ENCODE results near the gene TMEM225B. TPM values are rescaled to one million over a fixed set of nuclear protein-coding genes. Genes with fewer than 3 reads are reported as not detected.

The TMEM225B gene
- total RNA-seq, 1 experiment from 2014 or later, result not detected

DNA sequence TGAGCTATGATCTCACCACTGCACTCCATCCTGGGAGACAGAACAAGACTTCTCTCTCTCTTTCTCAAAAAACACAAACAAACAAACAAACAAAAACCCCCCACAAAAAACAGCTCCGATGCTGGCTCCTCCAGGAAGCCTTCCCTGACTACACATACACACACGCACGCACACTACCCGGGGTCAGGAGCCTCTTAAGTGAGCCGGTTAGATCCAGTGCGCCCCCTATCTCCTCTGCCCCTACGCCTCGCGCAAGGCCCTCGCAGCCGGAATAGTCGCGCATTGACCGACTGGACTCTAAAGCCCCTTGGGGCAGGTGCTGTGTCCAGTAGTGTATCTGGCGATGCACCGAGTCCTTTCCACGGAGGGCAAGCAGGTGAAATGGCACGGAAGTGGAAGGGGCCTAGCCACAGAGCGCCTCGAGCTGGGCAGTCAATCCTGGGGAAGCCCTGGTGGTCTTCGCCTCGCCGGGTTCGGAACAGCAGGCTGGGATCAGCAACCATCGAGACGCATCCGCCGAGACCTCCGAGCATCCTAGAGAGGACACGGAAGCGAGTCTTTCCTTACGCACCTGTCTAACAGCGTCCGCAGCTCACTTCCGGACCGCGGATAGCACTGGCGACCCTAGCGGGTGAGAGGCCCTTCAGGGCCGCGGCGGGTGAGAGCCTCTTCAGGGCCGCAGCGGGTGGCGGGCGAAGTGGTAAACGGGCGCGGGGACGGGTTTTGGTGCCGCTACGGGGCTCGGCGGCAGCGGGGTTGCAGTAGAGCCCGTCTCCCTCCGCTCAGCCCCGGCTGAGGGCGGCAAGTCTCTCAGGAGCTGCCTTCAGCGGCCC, 18.5 kb downstream of the TMEM225B start, which contains the start of gene ZSCAN25:
Gene ZSCAN25, plus strand, starts transcription at position 588 of the 833 bp plus-strand sequence. CDS start 2,661 bp downstream, outside the sequence.
- peak; percentile 97 for DNase-seq (ENCODE audit: low read depth, low spot score)
- in situ Hi-C loops (cut with HindIII; ENCODE audit: low pct_unique_long_range_greater_than_20kb, low sequenced_read_pairs), result no loop called here

DNA sequence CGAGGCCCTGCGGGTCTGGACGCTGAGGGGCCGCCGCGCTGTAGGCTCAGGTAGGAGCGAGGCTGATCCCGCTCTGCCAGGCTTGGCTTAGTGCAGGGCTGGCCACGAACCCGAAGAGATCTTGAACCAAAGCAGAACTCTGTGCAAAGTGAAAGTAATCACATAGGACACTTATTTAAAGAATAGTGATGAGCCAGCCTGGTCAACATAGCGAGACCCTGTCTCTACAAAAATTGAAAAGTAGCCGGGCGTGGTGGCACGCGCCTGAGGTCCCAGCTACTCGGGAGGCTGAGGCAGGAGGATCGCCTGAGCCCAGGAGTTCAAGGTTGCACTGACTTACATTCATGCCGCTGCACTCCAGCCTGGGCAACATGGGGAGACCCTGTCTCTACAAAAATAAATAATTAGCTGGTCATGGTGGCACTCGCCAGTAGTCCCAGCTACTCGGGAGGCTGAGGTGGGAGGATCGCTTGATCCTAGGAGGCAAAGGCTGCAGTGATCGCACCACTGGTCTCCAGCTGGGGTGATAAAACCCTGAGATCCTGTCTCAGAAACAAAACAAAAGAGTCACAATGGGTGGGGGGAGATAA, 19.2 kb downstream of the TMEM225B start:
- DNase-seq (ENCODE audit: low read depth, low spot score), result no peak
- in situ Hi-C loops (cut with HindIII; ENCODE audit: low pct_unique_long_range_greater_than_20kb, low sequenced_read_pairs), result no loop called here

DNA sequence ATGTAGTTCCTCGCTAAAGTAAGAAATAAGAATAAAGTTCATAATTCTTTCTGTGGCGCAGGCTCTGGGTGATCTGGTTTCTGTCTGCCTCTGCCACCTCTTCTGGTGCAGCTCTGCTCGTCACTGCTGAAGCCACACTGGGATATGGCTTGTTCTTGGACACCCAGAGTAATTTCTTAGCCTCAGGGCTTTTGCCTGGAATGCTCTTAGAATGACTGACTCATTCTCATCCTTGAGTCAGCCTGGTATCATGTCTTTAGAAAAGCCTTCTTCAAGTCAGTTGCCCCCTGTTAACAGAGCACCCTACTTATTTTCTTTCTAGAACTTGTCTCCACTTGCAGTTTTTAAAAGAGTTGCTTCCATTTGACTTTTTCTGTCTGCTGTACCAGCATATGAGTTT, 20.7 kb downstream of the TMEM225B start:
- peak; percentile 90 for DNase-seq (ENCODE audit: low read depth, low spot score)
- in situ Hi-C loops (cut with HindIII; ENCODE audit: low pct_unique_long_range_greater_than_20kb, low sequenced_read_pairs), result no loop called here

DNA sequence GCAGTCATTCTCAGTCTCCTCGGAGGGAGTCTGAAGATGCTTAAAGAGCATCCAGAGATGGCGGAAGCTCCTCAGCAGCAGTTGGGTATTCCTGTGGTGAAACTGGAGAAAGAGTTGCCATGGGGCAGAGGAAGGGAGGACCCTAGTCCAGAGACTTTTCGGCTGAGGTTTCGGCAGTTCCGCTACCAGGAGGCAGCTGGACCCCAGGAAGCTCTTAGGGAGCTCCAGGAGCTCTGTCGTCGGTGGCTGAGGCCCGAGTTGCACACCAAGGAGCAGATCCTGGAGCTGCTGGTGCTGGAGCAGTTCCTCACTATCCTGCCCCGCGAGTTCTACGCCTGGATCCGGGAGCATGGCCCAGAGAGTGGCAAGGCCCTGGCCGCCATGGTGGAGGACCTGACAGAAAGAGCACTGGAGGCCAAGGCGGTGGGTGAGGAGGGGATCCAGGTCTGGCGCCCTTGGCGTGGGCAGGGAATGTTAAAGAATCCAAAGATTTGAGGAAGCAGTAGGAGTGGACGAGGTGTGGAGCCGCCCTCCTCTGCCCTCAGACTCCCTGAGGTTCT, 21.6 kb downstream of the TMEM225B start:
- in situ Hi-C loops (cut with HindIII; ENCODE audit: low pct_unique_long_range_greater_than_20kb, low sequenced_read_pairs), result no loop called here
- DNase-seq (ENCODE audit: low read depth, low spot score), result no peak

DNA sequence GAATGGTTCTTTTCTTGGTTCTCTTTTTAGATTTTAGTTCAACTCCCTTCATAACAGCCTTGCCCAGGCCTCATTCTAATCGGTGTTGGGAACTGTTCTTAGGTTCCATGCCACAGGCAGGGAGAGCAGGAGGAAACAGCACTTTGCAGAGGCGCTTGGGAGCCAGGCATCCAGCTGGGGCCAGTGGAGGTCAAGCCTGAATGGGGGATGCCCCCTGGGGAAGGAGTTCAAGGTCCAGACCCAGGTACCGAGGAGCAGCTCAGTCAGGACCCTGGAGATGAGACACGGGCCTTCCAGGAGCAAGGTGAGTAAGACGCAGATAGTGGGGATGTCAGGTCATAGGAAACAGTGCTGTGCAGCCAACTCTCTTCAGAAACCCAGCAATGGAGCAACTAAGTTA, 23.2 kb downstream of the TMEM225B start:
- in situ Hi-C loops (cut with HindIII; ENCODE audit: low pct_unique_long_range_greater_than_20kb, low sequenced_read_pairs), result no loop called here

DNA sequence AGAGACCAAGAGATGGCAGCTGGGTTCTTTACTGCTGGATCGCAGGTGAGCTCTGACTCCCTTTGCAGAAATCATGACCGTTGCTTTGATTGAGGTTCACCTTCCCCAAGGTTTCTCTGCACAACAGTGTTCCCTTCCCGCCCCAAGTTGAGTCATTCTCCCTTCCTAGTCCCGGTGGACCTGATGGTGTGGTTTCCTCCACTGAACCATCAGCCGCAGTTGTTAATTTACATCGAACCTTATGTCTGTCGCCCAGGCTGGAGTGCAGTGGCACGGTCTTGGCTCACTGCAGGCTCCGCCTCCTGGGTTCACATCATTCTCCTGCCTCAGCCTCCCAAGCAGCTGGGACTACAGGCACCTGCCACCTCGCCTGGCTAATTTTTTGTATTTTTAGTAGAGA, 24.5 kb downstream of the TMEM225B start:
- no peak for DNase-seq (ENCODE audit: low read depth, low spot score)

More for the DNA sequence above, 23.2 kb downstream of the TMEM225B start:
- DNase-seq (ENCODE audit: low read depth, low spot score), result no peak

DNA sequence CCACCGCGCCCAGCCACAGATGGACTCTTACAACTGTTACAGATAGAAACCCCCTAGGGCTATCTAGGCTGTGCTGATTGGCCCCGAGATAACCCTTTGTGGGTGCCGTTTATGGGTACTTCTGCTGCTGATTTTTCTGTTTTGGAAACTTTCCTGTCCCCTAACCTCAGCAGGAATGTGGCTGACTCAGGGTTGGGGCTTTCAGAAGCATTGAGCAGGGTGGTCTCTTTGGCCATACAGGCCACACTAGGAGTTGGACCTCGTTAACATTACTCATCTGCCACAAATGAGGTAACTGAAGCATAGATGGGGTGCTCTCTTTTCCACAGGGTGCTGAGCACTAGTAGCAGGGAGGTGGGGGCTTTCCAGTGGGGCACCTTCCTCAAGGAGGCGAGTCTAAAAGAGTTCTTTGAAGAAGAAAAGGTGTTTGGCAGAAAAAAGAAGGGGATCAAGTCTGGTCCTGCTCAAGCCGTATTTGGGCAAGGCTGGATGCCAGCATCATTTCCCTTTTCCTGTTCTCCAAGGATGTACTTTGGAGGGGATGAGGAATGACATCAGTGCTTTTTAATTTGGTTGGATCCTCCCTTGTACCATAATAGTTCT, 25.1 kb downstream of the TMEM225B start:
- in situ Hi-C loops (cut with HindIII; ENCODE audit: low pct_unique_long_range_greater_than_20kb, low sequenced_read_pairs), result no loop called here
- no peak for DNase-seq (ENCODE audit: low read depth, low spot score)

More for the DNA sequence above, 24.5 kb downstream of the TMEM225B start:
- in situ Hi-C loops (cut with HindIII; ENCODE audit: low pct_unique_long_range_greater_than_20kb, low sequenced_read_pairs), result no loop called here

DNA sequence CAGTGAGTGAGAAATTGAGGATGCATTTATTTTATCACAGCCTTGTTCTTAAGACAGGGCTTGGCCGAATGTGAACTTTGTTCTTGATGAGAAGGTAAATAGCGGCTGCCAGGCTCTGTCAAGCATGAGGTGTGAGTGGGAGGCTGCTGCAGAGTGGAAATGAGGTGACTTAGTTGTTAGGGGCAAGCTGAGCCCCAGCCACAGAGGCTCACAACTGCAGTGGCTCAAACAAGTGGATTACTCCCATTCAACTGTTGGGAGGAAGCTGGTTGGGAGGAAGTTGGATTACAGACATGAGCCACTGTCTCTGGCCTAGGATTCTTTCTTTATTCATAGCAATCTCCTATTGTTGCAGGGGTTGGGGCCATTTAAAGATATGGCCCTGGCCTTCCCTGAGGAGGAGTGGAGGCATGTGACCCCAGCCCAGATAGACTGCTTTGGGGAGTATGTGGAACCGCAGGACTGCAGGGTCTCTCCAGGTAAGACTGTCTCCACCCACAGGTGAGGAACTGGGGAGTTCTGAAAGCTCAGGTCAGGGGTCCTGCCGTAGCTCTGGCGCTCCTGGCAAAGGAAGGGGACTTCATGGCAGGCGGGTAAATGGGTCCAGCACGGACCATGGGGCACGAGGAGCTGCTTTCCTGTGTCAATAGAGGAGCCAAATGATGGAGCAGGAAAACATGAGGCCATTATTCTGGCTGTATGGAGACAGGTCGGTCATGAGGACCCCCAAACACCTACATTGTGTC, 25.8 kb downstream of the TMEM225B start:
- in situ Hi-C loops (cut with HindIII; ENCODE audit: low pct_unique_long_range_greater_than_20kb, low sequenced_read_pairs), result no loop called here
- DNase-seq (ENCODE audit: low read depth, low spot score), result no peak

DNA sequence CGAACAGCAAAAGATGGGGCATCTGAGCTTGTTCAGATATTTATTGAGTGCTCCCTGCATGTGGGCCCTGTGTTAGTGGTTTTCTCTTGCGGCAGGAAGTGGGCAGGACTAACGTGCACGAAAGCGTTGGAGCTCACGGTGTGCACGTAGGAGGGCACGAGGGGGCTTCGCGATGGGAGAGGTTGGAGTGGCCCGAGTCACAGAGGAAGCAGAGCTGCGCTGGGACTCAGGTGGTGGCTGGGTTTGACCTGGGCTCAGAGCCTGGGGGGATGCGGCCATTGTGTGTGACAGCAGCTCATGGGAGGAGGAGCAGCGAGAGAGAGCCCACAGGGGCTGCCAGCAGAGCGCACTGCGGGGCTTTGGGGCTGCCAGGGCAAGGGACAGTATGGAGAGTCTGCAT, 26.4 kb downstream of the TMEM225B start:
- in situ Hi-C loops (cut with HindIII; ENCODE audit: low pct_unique_long_range_greater_than_20kb, low sequenced_read_pairs), result no loop called here
- no peak for DNase-seq (ENCODE audit: low read depth, low spot score)

DNA sequence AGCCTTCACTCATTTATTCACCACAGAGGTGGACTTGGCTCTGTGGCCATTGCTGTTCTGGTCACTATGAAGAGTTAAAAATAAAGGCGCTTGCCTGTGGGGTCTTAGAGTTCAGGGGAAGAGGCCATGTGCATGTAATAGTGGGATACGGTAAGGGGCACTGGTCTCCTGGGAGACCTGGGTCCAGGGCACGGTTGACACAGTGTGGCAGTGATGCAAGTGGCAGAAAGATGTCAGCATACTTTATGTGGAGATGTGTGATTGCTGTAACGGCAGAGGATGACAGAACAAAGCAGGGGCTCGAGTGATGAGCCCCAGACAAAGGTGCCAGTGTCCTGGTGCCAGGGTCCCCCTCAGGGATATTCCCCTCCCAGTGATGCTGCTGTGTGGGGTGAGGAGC, 27.3 kb downstream of the TMEM225B start:
- no peak for DNase-seq (ENCODE audit: low read depth, low spot score)
- in situ Hi-C loops (cut with HindIII; ENCODE audit: low pct_unique_long_range_greater_than_20kb, low sequenced_read_pairs), result no loop called here

DNA sequence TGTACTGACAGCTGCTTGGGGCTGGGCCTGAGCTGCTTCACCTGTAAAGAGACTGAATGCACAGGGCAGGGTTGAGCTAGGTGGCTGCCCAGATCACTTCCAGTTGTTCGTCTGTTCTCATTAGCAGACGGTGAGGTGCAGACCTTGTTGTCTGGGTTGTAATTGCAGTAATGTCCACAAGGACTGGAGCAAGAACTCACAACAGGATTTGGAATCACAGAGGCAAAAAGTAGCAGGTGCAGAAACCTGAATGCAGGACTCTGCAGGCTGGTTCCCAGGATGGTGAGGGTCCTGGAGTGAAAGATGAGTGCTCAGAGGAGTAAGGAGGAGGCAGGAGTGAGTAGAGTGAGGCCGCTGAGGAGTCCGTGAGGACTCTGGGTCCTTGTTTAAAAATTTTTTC, 27.9 kb downstream of the TMEM225B start:
- DNase-seq (ENCODE audit: low read depth, low spot score), result no peak
- in situ Hi-C loops (cut with HindIII; ENCODE audit: low pct_unique_long_range_greater_than_20kb, low sequenced_read_pairs), result no loop called here

DNA sequence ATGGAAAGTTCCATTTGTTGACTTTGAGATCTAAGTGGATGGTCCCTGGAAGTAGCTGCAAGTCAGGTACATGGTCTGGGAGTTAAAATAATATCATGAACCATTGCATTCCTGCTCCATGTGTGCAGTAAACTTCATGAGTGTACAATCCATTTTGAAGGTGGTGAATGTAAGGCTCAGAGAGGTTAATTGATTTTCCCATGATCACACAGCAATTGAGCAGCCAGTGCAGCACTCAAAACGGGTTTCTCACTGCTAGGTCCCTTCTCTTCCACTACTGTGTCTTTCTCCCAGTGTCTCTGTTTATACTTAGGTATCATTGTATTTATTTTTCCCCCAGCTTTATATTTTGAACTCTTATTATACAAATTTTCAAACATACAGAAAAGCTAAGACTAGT, 28.6 kb downstream of the TMEM225B start:
- in situ Hi-C loops (cut with HindIII; ENCODE audit: low pct_unique_long_range_greater_than_20kb, low sequenced_read_pairs), result no loop called here
- DNase-seq (ENCODE audit: low read depth, low spot score), result no peak

DNA sequence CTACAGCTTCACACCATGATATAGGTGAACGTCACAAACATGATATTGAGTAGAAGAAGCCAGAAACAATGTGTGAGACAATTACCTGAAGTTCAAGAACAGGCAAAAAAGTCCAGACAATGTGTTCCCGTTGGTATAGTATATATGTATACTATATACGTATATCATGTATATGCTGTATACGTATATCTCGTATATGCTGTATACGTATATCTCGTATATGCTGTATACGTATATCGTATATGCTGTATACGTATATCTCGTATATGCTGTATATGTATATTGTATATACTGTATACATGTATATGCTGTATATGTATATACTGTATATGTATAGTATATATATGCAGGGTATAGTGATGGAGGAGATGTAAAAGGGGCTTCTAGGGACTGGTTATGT, 29.4 kb downstream of the TMEM225B start:
- in situ Hi-C loops (cut with HindIII; ENCODE audit: low pct_unique_long_range_greater_than_20kb, low sequenced_read_pairs), result no loop called here
- no peak for DNase-seq (ENCODE audit: low read depth, low spot score)

DNA sequence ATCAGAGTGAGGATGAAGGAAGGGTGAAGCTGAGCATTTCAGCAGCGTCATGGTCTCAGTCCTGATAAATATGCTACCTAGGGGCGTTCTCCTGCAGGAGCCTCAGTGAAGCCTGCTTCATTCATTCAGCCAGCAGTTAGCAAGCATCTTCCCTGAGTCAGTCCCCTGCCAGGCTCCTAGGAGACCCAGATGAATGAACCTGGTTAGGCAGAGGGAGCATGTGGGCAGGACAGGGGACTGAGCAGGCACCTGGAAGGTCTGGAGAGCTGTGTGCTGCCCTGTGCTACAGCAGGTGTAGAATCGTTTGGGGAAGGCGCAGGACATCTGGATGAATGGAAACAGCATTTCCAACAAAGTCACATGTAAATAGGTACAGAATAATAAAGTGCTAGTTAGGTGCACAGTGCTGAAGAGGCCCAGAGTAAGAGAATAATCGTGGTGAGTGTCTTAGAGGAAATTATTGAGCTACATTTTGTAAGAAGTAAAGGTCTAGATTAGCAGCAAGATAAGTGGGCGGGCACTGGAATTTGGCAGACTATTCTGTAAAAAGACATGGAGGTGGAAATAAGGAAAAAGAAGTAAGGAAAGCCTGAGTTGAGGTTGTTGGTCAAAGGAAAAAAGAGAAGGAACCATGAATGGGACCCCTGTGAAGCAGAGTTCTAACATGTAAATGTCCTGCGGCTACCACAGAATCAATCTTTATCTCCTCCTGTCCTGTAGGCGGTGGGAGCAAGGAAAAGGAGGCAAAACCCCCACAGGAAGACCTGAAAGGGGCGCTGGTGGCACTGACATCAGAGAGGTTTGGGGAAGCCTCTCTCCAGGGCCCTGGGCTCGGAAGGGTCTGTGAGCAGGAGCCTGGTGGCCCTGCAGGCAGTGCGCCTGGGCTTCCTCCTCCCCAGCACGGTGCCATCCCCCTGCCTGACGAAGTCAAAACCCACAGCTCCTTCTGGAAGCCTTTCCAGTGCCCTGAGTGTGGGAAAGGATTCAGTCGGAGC, 30.7 kb downstream of the TMEM225B start:
- no peak for DNase-seq (ENCODE audit: low read depth, low spot score)
- in situ Hi-C loops (cut with HindIII; ENCODE audit: low pct_unique_long_range_greater_than_20kb, low sequenced_read_pairs), result no loop called here

DNA sequence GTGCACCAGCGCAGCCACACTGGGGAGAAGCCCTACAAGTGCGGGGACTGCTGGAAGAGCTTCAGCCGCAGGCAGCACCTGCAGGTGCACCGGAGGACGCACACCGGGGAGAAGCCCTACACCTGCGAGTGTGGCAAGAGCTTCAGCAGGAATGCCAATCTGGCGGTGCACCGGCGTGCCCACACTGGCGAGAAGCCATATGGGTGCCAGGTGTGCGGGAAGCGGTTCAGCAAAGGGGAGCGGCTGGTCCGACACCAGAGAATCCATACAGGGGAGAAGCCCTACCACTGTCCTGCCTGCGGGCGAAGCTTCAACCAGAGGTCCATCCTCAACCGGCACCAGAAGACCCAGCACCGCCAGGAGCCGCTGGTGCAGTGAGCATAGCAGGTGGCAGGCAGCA, 31.6 kb downstream of the TMEM225B start:
- no peak for DNase-seq (ENCODE audit: low read depth, low spot score)
- in situ Hi-C loops (cut with HindIII; ENCODE audit: low pct_unique_long_range_greater_than_20kb, low sequenced_read_pairs), result no loop called here

DNA sequence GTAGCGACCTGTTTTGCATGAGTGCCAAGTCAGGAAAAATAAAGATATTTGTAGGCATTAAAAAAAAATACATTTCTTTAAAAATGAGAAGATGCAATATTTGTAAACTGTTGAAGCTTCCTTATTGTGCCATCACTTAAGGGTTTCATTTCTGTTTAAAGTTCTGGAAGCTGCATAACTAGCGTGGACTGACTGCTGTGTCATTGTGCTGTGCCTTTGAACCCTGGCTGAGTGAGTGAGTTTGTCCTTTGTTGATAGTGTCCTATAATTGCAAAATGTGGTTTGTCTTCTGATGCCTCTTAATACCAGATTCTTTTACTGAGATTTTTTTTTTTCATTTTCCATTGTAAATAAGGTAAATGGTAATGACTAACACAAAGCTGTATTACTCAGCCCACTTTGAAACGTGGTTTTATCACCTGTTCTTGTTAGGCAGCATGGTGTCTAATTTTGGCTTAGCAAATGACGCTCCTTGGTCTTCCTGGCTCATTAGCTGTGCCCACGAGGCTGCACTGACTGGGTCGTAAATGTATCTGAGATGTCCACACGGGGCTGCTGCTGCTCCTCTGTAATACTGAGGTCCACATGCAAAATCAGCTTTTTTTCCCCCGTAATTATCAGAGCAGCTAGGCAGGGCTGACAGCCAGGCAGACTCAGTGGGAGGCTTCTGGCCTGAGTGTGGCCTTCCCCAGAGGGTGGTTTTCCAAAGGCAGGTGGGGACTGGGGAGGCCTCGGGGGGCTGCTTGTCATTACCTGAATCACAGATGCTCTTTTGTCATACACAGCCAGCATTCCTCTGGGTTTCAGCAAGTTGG, 33.4 kb downstream of the TMEM225B start:
- in situ Hi-C loops (cut with HindIII; ENCODE audit: low pct_unique_long_range_greater_than_20kb, low sequenced_read_pairs), result no loop called here
- DNase-seq (ENCODE audit: low read depth, low spot score), result peak; percentile 59

Measured in SK-MEL-5 (cell line).